ENCODE data around the gene HECW1.
A peak's percentile ranks its signal among the peaks of the same experiment; 100 is the strongest.

The HECW1 gene

DNA sequence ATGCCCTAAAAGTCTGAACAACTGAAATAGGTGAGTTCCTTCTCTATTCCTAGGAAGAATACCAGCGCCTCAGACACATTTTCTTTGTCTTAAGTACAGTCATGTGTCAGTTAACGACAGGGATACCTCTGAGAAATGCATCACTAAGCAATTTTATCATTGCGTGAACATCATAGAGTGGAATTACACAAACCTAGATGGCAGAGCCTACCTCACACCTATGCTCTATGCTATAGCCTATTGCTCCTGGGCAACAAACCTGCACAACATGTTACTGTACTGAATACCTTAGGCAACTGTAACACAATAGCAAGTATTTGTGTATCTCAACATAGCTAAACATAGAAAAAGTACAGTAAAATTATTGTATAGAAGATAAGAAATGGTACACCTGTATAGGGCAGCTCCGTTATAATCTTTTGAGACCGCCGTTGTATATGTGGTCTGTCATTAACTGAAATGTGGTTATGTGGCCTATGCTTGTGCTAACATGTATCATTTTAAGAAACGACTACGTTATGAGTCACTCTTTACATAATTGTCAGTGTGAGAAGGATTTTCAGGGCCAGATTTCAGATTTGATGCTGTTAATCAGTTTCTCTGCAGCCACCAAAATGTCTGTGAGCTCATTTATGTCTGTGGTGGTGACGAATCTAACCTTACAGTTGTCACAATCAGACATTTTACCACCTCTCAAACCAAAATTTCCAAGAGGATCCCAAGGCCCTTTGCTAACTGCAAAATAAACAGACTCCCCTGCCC is 404.3 kb downstream of the HECW1 start:
- no peak for DNase-seq

DNA sequence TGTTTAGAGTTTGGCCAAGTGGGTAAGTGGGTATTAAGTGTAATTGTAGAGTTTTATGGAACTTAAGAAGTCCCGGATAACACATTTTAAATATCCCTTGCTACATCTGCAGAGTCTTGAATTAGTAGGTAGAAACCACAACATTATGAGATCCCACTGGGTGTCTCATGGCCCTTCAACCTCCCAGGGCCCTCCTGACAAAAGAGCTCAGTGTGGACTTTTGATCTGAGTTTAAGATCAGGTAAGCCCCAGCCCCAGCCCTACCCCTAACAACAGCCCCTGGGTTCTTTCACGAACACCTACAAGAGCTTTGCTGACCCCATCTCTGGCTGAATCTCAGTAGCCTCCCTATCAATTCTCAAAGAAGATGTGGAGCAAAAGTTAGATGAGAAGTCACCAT is 405.0 kb downstream of the HECW1 start:
- DNase-seq: no peak

DNA sequence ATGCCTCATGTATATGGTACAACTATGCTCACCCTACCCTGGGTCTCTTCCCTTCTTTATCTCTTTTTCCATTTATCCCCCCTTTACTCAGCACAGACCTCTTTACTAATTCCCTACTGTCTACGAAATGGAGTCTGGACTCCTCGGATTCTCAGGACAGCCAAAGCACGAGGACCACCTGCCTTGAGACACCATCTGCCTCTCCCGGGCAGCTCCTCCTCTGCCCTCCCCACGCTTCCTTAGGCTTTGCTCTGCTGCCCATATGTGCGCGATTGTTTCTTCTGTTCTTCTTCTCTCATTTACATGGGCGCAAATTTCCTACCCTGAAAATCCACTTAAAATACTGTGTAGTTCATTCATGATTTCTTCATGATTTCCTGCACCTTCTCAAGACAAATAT is 407.8 kb downstream of the HECW1 start:
- no peak for DNase-seq

DNA sequence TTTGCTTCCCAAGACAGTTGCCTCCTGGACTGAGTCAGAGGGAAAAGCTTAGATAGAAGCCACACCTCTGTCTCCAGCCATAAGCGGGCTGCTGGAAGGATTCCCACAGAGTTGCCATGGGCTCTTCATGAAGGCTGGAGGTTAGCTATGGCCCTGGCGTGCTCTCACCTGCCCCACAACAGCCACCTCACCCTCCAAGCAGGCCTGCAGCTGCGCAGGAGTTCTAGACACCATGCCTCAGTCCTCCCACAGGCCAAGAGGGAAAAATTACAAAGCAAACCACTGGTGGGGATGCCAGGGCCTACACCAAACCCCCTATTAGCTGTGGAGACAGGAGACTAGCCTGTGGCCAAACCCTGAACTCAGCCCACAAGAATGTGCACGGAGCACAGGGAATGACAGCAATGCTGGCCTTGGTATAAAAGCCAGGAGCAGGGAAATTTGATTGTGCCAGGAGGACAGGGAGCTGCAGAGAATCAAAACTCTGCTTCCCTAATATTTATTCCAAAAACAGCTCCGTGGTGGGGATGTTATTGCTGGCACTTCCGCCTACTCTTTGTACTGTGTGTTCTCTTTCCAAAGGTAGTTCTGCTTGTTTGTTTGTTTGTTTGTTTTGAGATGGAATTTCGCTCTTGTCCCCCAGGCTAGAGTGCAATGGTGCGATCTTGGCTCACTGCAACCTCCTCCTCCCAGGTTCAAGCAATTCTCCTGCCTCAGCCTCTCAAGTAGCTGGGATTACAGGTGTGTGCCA is 410.1 kb downstream of the HECW1 start:
- no peak for DNase-seq

DNA sequence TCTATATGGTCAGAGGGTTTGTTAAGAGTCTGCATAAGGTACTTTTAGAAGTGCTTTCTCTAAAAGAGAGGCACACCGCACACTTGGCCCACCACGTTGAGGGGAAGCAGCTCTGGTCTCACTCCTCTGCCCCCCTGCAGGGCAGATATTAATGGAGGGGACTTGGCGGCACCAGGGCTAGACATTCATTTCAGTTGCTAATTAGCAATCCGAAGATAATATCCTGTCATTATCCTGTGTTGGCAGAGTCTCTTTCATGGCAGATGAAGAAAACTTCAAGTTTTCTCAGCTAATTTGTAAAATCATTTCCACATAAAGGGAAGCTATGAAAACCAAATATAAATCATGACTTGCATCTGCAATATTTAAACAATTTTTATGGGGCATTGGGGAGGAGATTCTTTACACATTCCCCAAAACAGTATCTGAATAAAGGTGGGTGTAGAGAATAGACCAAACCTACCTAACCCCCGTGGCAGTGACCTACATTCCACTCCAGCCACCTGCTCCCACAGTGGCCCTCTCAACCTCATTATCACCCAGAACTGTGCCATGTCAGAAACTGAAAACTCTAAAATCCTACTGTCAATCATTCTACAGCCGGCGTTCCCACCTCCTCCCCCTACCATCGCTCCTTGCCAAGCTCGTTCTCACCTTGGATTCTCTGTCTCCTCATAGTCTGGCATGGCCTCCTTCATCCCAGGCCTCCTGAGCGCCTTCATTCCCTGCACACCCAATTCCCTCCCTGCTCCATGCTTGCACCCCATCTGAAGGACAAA is 416.3 kb downstream of the HECW1 start:
- DNase-seq: no peak

DNA sequence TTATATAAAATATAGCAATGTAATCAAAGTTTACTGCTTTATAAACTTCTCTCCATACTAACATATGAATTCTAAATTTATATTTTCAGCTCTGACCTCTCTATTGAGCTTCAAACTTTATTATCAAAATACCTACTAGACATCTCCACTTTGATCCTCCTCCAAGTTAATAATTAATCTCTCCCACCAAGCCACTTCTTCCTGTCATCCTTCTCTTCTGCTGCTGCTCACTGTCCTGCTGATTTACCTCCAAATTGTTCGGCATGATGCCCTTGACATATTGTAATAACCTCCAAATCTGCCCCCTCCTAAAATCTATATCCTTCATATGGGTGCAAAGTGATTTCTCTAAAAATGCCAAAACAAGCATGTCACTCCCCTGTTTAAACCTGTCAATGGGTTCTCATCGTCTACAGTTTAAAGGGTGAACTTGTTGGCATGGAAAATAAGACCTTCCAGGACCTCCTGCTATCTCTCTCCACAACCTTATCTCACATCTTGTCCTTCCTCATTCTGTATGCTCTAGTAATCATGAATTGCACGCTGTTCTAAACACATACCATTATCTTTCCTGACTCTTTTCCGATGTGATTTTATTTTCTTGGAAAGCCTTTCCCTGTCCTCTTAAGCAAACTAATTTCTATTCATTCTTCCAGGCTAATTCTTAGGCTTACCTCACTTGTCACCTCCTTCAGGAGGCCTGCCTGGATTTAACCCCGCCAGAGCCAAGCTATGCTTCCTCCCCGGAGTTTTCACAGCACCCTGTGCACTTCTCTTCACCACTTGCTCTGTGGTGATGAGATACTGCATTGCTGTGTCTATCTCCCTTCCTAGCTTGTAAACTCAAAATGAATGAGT is 418.3 kb downstream of the HECW1 start:
- DNase-seq: no peak

DNA sequence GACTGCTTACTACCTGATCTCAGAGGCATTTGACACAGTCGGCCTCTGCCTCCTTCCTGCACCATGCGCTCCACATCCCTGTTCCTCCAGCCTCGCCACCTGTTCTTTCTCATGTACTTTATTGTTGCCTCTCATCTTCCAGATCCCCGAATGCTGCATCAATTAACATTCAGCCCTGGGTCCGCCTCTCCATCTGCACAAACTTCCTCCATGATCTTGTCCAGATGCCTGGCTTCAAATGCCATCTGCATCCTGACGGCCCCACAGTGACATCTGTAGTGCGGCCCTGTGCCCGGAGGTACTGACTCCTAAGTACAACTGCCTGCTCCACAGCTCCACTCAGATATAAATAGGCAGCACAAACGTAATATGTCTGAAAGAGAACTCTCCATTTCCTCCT is 419.3 kb downstream of the HECW1 start:
- no peak for DNase-seq

DNA sequence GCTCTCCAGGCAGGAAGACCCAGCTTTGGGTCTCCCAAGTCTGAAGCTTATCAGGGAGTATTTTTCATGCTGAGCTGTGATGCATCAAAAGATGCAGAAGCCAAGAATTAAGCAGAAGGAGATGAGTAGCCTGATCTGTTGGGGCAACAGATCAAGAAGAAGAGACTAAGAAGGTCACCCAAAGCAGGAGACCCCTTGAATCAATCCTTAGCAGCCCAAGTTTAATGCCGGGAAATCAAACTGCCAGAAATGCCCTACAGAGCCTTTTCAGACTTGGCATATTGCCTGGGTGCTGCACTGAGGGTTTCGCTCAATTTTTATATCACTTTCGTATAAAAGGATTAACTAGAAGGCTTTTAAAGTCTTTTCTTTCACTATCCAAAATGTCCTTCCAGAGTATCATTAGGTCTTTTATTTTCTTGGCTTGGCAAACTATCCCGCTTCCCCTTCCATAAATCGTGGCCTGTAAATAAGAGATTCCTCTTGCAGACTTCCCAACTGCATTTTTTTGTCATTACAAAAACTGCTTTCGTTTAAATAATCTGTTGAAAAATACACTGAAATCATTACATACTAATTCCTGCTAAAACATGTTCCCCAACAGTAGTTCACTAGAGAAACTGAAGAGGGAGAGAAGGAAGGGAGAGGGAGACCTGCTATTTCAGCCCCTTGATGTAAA is 421.5 kb downstream of the HECW1 start:
- no peak for DNase-seq

DNA sequence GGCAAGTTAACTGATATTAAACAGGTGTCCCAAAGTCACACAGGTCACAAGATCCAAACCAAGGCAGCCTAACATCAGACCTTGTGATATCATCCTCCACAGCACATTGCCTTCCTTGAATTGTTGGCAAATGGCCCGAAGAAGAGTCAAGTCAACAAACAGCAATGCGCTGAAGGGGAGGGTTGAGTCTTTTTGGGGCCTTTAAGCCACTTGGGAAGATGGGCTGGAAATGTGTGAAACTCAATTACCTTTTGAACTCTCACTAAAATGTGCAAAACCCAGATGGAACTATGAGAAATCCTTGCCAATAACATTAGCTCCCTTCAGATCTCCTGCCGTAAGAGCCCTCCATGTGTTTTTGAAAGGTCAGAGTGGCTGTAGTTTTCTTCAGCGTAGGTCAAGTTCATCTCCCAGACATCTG is 422.6 kb downstream of the HECW1 start:
- DNase-seq: no peak

DNA sequence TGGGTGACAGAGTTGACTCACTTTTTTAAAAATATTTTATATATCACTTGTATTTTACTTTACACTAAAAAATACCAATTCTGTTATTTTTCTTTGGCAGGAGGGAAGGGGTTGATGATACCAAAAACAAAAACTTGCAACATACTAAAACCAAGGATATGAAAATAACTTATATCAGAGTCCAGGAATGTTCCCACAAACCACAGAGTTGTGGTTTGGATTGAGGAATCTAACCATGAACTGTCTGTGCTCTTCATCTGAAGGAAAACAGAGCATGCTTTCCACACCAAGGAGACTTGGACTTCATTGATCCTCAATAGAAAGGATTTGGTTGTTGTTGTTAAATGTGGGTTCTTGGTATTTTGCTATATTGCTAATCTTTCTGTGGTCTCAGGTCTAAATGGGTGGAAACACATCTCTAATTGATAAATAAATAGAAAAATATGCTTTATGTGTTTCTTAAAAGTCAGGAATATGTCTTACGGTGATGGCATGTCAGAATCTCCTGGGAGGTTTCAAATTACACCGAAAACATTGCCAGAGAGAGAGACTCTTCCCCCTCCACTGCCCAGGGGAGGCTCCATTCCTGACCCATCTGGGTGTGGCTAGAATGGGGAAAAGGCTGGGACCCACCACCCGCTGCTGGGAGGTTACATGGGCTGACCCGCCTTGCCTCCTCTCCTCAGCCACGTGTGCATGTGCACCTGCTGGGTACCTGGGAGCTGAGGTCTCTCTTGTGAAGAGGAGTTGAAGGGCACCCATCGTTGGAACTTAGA is 423.6 kb downstream of the HECW1 start:
- no peak for DNase-seq

DNA sequence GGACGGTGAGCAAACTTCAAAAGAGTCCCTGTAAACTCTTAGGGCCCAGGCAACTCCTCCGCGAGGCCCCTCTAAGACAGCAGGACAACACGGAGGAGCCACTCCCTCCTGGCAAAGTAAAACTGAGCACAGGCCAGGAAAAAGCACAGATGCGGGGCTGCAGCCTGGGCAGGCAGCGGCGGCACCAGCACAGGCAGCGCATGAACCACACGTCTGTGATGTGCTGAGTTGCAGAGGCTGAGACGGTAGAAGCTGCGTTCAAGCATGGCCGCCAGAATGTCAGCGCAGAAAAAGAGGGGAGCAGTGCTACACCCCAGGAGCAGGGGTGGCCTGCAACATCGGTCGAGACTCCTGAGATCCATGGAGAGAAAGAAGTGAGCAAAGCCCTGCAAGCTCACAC is 424.3 kb downstream of the HECW1 start:
- DNase-seq: no peak

DNA sequence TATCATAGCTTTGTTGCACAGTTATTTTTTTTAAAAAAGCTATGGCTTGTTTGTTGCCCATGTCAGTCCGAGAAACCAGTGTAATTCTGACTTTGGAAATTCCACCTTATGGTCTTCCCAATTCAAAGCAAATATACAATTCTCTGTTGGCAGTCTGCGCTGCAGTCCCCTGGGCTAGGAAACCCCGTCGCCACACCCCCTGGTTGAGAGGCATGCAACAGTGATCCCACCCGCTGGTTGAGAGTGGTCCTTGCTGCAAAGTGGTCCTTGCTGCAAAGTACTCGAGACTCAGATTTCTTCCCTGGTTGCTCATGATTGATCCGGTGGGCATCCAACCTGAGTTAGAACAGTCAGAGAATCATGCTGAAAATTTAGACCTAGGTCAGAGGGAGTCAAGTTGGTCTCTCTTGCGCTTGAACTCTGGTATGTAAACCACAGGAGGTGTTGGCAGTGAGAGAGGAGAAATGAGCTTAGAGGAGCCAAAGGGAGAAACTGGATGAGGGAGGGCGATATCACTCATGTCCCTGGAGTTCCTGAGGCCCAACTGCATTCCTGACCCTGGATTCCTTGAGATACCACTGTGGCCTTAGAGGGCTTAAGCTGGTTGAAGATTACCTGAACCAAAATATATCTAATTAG is 425.4 kb downstream of the HECW1 start:
- DNase-seq: no peak

DNA sequence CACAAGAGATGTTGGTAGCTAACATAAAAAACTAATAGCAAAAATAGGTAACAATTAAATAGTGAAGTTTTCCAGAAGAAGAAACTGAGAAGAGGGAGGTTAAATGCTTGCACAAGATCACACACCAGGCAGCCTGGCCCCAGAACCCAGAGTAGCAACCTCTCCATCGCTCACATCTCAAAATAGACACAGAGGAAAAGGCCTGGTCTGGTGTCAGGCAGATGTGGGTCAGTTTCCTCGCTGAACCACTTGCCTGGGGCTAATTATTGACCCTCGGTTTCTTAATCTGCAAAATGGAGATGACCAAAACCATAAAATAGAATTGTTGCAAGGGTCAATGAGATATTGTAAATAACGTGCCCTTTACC is 425.9 kb downstream of the HECW1 start:
- no peak for DNase-seq

DNA sequence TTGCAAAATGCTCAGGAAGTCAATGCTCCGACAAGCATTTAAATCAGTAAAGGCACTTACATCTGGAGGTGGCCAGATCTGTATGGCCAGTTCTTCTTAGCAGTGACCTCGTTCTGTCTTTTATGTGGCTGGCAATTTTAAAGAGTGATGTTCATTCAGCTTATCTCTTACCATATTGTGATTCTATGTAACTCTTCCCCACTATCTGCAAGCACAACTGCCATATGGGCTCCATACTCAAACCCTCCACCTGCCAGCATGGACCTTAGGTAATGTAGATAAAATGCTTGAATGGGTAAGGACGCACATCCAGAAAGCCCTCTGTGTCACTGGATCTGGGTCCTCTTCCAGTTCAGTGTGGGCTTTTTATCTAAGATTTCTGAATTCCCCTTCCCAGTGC is 428.0 kb downstream of the HECW1 start:
- no peak for DNase-seq

DNA sequence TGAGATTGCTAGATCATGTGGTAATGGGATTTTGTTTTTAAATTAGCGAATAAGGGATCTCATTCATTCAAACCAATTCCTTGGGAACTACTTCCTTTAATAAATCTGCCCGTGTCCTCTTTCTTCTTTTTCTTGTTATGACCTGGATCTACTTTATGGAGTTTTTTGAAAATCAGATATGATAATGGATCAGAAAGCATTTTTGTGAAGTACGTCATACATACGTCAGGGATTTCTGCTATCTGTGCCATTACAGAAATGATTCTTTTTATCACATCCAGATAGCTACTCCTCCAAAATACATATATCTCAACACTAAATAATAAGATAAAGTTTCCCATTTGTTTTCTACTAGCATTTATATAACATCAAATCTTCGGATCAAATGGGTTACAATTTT is 430.3 kb downstream of the HECW1 start:
- DNase-seq: no peak

DNA sequence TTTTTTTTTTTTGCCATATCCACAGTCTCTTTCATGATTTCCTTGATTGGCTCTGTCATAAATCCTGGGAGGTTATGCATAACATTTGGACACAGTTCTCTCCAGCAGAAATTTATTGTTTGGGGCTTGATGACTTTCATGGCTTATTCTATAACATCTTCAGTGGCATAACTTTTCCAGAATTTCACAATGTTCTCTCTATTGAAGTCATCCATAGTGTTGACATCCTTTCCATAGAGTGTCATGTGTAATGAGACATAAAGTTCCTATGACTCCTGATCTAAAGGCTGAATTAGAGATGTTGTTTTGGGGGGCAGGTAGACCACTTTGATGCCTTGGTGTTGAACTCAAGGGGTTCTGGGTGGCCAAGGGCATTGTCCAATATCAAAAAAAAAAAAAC is 433.8 kb downstream of the HECW1 start:
- no peak for DNase-seq

DNA sequence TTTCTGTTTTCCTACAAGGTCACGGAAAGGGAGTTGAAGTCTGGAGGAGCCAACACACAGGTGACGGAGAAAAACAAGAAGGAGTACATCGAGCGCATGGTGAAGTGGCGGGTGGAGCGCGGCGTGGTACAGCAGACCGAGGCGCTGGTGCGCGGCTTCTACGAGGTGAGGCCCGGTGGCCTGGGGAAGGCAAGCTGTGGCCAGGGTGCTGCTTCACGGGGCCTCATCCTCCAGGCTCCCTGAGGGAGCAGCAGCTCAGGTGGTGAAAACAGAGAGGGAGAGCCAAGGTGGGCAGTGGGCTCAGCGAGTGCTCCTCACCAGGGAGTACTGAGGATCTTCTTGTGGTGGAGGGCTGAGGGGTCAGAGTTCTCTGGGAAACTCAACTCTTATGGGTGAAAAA is 438.0 kb downstream of the HECW1 start:
- DNase-seq: no peak

DNA sequence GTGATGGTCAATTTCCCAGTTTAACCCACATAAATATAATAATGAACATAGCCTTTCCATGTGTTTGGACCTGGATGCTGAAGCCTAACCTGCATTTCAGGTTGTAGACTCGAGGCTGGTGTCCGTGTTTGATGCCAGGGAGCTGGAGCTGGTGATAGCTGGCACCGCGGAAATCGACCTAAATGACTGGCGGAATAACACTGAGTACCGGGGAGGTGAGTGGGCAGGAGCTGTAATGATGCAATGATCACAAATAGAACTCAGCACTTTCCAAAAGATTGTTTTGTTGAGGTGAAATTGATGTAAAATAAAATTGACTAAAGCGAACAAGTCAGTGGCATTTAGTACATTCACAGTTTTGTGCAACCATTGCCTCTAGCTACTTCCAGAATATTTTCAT is 439.7 kb downstream of the HECW1 start:
- no peak for DNase-seq

DNA sequence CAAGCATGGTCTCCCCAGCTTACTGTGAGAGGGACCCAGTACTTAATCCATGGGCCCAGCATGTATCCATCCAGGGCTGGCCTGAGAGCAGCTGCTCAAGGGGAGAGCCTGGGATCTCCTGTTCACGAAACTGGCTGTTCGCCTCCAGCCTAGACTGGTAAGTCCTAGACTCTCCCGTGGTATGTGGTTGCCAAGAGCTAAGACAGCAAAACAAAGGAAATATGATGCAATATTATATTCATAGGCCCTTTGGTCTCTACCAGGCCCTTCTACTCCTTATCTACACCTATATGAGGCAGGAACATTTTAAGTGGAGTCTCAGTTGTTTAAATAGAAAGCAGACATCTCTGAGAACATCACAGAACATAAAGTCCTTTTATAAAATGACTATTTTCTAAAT is 441.6 kb downstream of the HECW1 start:
- peak; percentile 11 for DNase-seq

DNA sequence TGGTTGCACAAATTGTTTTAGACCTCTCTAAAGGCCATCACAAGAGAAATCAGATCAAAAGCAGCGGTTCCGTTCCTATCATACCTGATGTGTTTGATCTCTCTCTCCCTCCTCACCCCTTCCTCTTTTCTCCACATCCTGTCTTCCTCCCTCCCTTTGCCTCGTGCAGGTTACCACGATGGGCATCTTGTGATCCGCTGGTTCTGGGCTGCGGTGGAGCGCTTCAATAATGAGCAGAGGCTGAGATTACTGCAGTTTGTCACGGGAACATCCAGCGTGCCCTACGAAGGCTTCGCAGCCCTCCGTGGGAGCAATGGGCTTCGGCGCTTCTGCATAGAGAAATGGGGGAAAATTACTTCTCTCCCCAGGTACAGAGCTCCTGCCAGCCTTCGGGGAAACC is 442.0 kb downstream of the HECW1 start:
- peak; percentile 16 for DNase-seq
